ENCODE results near the gene BAZ2A. TPM values are rescaled to one million over a fixed set of nuclear protein-coding genes. Genes with fewer than 3 reads are reported as not detected.

The BAZ2A gene
- polyA plus RNA-seq, 2 of the 4 experiments (the other 2 are of a cell fraction): 41.7 to 59.4 TPM

GRCh38 chr12:56645717-56646446 is 15.8 kb upstream of the BAZ2A start, which contains the start of gene ATP5F1B (continued):
- TF ChIP-seq NR3C1 (IDR thresholded peaks at IDR 0.05) (no peak), CEBPB (IDR thresholded peaks at IDR 0.05) (no peak), SMC3 (IDR thresholded peaks at IDR 0.05) (no peak), PBX3 (IDR thresholded peaks at IDR 0.05) (peak; percentile 100), E2F6 (IDR thresholded peaks at IDR 0.05; ENCODE audit: borderline replicate concordance, low read depth) (peak; percentile 52; the same call in 1 of the 2 replicates), RARB (CRISPR knock-in tag; IDR thresholded peaks at IDR 0.05) (no peak), NFE2L2 (conservative IDR thresholded peaks at IDR 0.05; ENCODE audit: low read length) (no peak), FOXS1 (CRISPR knock-in tag; IDR thresholded peaks at IDR 0.05) (no peak), KDM5A (IDR thresholded peaks at IDR 0.05) (no peak), ATOH8 (CRISPR knock-in tag; IDR thresholded peaks at IDR 0.05; ENCODE audit: low read depth) (no peak), ELK1 (IDR thresholded peaks at IDR 0.05; ENCODE audit: low read depth, low read length) (no peak), ESRRA (IDR thresholded peaks at IDR 0.05; ENCODE audit: borderline replicate concordance, low read length) (peak; percentile 86), BCL3 (IDR thresholded peaks at IDR 0.05) (peak; percentile 95), ZNF302 (CRISPR knock-in tag; IDR thresholded peaks at IDR 0.05) (no peak), EP300 (IDR thresholded peaks at IDR 0.05) (no peak), EHF (CRISPR knock-in tag; IDR thresholded peaks at IDR 0.05) (no peak), JUN (IDR thresholded peaks at IDR 0.05) (peak; percentile 86 to 95; a peak in 4 of 5 replicates), PHF8 (IDR thresholded peaks at IDR 0.05; ENCODE audit: borderline replicate concordance, low read depth) (peak; percentile 99), TP53 (CRISPR knock-in tag; IDR thresholded peaks at IDR 0.05) (no peak), CBX8 (IDR thresholded peaks at IDR 0.05) (no peak), EHMT2 (IDR thresholded peaks at IDR 0.05; ENCODE audit: low read depth) (no peak), HEYL (CRISPR knock-in tag; IDR thresholded peaks at IDR 0.05) (no peak), HMGXB4 (CRISPR knock-in tag; IDR thresholded peaks at IDR 0.05; ENCODE audit: borderline replicate concordance) (no peak), BHLHE40 (IDR thresholded peaks at IDR 0.05; ENCODE audit: low read depth, low read length) (no peak), CBX2 (IDR thresholded peaks at IDR 0.05; ENCODE audit: borderline replicate concordance, low read depth) (no peak), HES2 (IDR thresholded peaks at IDR 0.05) (no peak), RAD21 (conservative IDR thresholded peaks at IDR 0.05 in 1 of 2, IDR thresholded peaks at IDR 0.05 in 1 of 2) (no peak), MAZ (IDR thresholded peaks at IDR 0.05; ENCODE audit: borderline replicate concordance, low read depth, low read length) (no peak), RCOR1 (IDR thresholded peaks at IDR 0.05; ENCODE audit: low read depth, low read length) (no peak), CHD2 (IDR thresholded peaks at IDR 0.05; ENCODE audit: low read length, partially characterized antibody) (peak; percentile 68), SREBF2 (IDR thresholded peaks at IDR 0.05) (no peak), ZC3H11A (IDR thresholded peaks at IDR 0.05) (no peak), MAX (IDR thresholded peaks at IDR 0.05) (peak; percentile 80), MYC (IDR thresholded peaks at IDR 0.05; ENCODE audit: borderline replicate concordance, low read length) (peak; percentile 28), CHD4 (IDR thresholded peaks at IDR 0.05; ENCODE audit: borderline replicate concordance) (no peak), FOSB (CRISPR knock-in tag; IDR thresholded peaks at IDR 0.05) (no peak), HOXB13 (CRISPR knock-in tag; IDR thresholded peaks at IDR 0.05; ENCODE audit: low read depth) (no peak)

Measured in A549 (cell line).